GM12873 (cell line): Measurements from ENCODE around the gene CRB1.

Experiments
- CTCF ChIP-seq: IDR thresholded peaks from 2 replicates; pipeline ENCODE4 v1.5.1; 2012; ENCODE audit warnings: low read depth, mild to moderate bottlenecking, moderate library complexity, low read length, control low read depth; ENCODE audit not compliant: insufficient read depth; ENCODE audit errors: missing control alignments

Gene CRB1

DNA sequence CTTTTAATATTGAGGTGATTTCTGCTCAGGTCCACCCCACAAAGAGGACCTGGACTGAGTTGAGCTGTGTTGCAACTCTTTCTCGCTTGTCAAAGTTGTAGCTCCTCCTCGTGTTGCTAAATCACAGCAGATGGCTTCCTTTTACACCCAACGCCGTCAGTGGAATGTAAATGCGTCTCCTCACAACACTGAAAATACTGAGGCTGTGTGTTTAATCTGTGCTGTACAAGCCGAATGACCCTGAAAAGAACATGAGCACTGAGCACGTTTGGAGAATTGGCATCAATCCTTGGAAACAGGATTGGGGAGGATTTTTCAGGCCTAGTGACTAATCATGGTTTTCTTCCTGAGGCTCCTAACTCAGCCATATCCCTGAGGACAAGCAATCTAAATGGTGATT lies 196.0 kb downstream of the CRB1 start:
- TF ChIP-seq CTCF = no peak

- no peak for TF ChIP-seq CTCF
Measured at GRCh38 chr1:197465528-197466327, 197.7 kb downstream of the CRB1 start.

- TF ChIP-seq CTCF = no peak
Measured at GRCh38 chr1:197466813-197467212, 198.8 kb downstream of the CRB1 start.

DNA sequence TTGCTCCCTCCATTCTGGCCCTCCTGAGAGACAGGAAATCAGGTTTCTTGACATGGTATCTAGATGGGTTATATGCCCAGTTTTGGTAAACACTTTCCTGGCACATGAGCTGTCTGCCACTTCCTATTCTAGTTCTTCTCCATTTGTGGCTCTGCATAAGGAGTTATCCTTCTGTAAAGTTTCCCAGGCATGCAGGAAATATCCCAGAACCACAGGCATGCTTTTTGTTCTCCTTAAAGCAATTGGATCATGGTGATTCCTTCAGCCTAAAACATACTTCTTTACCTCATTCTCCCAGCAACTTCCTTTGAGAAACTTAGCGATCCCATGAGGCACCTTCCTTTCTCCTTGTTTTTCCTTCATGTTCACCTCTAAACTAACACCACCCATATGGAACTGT lies 199.8 kb downstream of the CRB1 start:
- TF ChIP-seq CTCF = no peak

- TF ChIP-seq CTCF = no peak
Measured at GRCh38 chr1:197468543-197469175, 200.6 kb downstream of the CRB1 start.

GRCh38 chr1:197469620-197470210 lies 201.7 kb downstream of the CRB1 start:
- TF ChIP-seq CTCF = no peak

DNA sequence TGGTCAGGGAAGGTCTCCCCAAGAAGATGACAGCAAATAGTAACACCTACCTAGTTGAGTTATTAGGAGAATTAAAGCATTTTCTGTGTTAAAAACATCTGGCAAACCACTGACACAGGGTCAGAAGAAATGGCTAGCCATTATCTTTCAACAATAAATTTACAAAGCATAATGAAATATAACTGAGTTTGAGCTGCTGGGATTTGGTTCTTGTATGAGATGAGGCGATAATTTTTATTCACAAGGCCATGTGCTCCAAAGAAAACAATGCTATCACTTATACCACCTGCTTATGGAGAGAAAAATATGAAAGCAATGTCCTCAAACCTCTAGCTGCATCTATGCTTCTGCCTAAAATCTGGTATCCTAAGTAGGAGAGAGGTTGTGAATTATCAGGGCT lies 202.3 kb downstream of the CRB1 start:
- TF ChIP-seq CTCF = no peak
